Purkinje cell (primary cell): ENCODE measurements around the gene TTLL3. TPM values are rescaled to one million over a fixed set of nuclear protein-coding genes. Genes with fewer than 3 reads are reported as not detected.

Experiments used
- polyA plus RNA-seq: library from polyadenylated mRNA; unstranded; fragments of >200 nt; fragmentation: Nextera tagmentation; gene quantifications from 2 replicates; pipeline ENCODE4 v1.2.1, GENCODE V29; 2014

Gene TTLL3
- 3.5 and 13.1 TPM in 2 replicates for polyA plus RNA-seq

GRCh38 chr3:9809615-9810432 lies at the start of gene TTLL3:
TTLL3 (plus strand) TSS chr3:9810262; CDS start chr3:9810662, 400 bp downstream.

GRCh38 chr3:9769426-9770275 lies 40.4 kb upstream of the TTLL3 start, which contains the start of gene CAMK1:
CAMK1 (minus strand) TSS chr3:9769947; CDS start chr3:9767749, 2,198 bp downstream.

GRCh38 chr3:9792405-9793160 lies 17.5 kb upstream of the TTLL3 start, which contains the start of the genes ARPC4 and TADA3:
ARPC4 (plus strand) TSS chr3:9793082; CDS start chr3:9793122, 40 bp downstream.
TADA3 (minus strand) TSS chr3:9792473; CDS start chr3:9791466, 1,007 bp downstream.

GRCh38 chr3:9843715-9844438 lies 33.8 kb downstream of the TTLL3 start, which contains the start of gene RPUSD3:
RPUSD3 (minus strand) TSS chr3:9844008; CDS start chr3:9843990, 18 bp downstream.

GRCh38 chr3:9879830-9880549 lies 69.9 kb downstream of the TTLL3 start, which contains the start of gene CIDEC:
CIDEC (minus strand) TSS chr3:9880253; CDS start chr3:9878486, 1,767 bp downstream.

Other genes with a start within 250 kb of the TTLL3 start
- gene MTMR14, start 160.8 kb upstream of the TTLL3 start, polyA plus RNA-seq: 4.3 and 7.9 TPM in 2 replicates
- gene CPNE9, start 106.4 kb upstream of the TTLL3 start, polyA plus RNA-seq: 6.6 and 12.5 TPM in 2 replicates
- gene BRPF1, start 78.5 kb upstream of the TTLL3 start, polyA plus RNA-seq: 0.85 and 0.97 TPM in 2 replicates
- 1.9 and 2.9 TPM in 2 replicates for gene OGG1, start 60.3 kb upstream of the TTLL3 start, polyA plus RNA-seq
- 8.3 and 13.7 TPM in 2 replicates for gene CAMK1, start 40.3 kb upstream of the TTLL3 start, polyA plus RNA-seq
- 12.9 and 15.4 TPM in 2 replicates for gene TADA3, start 17.8 kb upstream of the TTLL3 start, polyA plus RNA-seq
- 63.2 and 66.1 TPM in 2 replicates for gene ARPC4, start 17.2 kb upstream of the TTLL3 start, polyA plus RNA-seq
- 43.3 and 50.7 TPM in 2 replicates for gene RPUSD3, start 33.7 kb downstream of the TTLL3 start, polyA plus RNA-seq
- not detected in 2 replicates for gene CIDEC, start 70.0 kb downstream of the TTLL3 start, polyA plus RNA-seq
- gene JAGN1, start 80.3 kb downstream of the TTLL3 start, polyA plus RNA-seq: 73.1 and 97.0 TPM in 2 replicates
- 0.42 TPM in 1 of 2 replicates, not detected in the other for gene IL17RE, start 92.6 kb downstream of the TTLL3 start, polyA plus RNA-seq
- gene IL17RC, start 106.8 kb downstream of the TTLL3 start, polyA plus RNA-seq: not detected in 2 replicates
- gene CRELD1, start 123.6 kb downstream of the TTLL3 start, polyA plus RNA-seq: 118 and 135 TPM in 2 replicates
- 4.9 and 5.1 TPM in 2 replicates for gene PRRT3, start 142.1 kb downstream of the TTLL3 start, polyA plus RNA-seq
- gene EMC3, start 176.6 kb downstream of the TTLL3 start, polyA plus RNA-seq: 277 and 423 TPM in 2 replicates
- gene FANCD2, start 216.2 kb downstream of the TTLL3 start, polyA plus RNA-seq: 5.0 and 6.7 TPM in 2 replicates